Upper lobe of right lung (tissue), 1 donor: ENCODE data around the gene OPCML. TPM values are rescaled to one million over a fixed set of nuclear protein-coding genes. Genes with fewer than 3 reads are reported as not detected.

Source experiments
- ATAC-seq: fragments of 200-7000 bp; cut with Tn5 transposase; one replicate; pipeline ENCODE4 v1.9.1; 2020; ENCODE audit warnings: mild to moderate bottlenecking, moderate library complexity
- DNase-seq: peaks from one replicate; pipeline ENCODE4 v3.0.0-alpha.2; 2020
- H3K27ac ChIP-seq: fragments of 200-600 bp; one replicate; pipeline ENCODE4 v1.8.0; 2022
- H3K27me3 ChIP-seq: fragments of 200-600 bp; one replicate; pipeline ENCODE4 v1.8.0; 2022; ENCODE audit warnings: mild to moderate bottlenecking
- H3K36me3 ChIP-seq: fragments of 200-600 bp; one replicate; pipeline ENCODE4 v1.8.0; 2022
- H3K4me1 ChIP-seq: fragments of 200-600 bp; one replicate; pipeline ENCODE4 v1.8.0; 2022
- H3K4me3 ChIP-seq: fragments of 200-600 bp; one replicate; pipeline ENCODE4 v1.8.0; 2022; ENCODE audit warnings: mild to moderate bottlenecking
- H3K9me3 ChIP-seq: fragments of 200-600 bp; one replicate; pipeline ENCODE4 v1.8.0; 2022
- CTCF ChIP-seq: fragments of 200-600 bp; IDR thresholded peaks from one replicate; pipeline ENCODE4 v1.8.0; 2022; ENCODE audit warnings: antibody characterized with exemption
- intact Hi-C: fragments of 100-400 bp; cut with DNase I; formaldehyde crosslinking; loops from one replicate; pipeline ENCODE4 v1.11.0; 2022
- total RNA-seq: library from RNA; stranded (reverse); fragmentation: NEBNext Ultra II Directional; extraction: Animal tissue kit (Norgen Biotek cat#: 25700); gene quantifications from one replicate; pipeline ENCODE4 v1.2.1, GENCODE V29; 2021
- donor health status: DM: no; HTN: yes; CAD: no; lungs with severe emphysema.

The OPCML gene
- total RNA-seq, 1 donor from 2014 or later, result not detected

- Histone ChIP-seq H3K36me3 (no peaks in the 10 kb centered on the region), H3K4me3 (no peak overlapping the region), H3K27ac (no peak overlapping the region), H3K9me3 (no peaks in the 10 kb centered on the region), H3K4me1 (no peaks in the 10 kb centered on the region), H3K27me3 (no peaks in the 10 kb centered on the region)
- intact Hi-C loops, result no loop called here
- no peak for TF ChIP-seq CTCF
- DNase-seq, result no peak
- no peak for ATAC-seq
These were observed 13.5 kb downstream of the OPCML start for GRCh38 chr11:133518702-133519264.

DNA sequence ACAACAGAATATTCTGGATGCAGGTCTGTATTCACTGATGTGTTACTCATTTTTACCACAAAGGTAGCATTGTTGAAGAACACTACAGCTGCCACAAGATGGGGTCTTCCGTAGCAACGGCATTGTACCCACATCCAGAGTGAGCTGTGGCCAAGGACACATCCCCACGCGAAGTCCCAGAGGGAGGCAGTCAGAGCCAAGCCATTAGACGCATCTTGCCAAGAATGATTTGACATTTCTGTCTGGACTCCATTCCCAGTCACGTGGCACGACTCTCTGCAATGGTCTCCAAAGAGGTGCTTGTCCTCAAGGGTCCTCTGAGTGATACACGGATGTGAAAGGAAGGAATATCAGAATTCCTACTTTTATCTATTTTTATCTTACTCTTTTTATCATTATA, 15.5 kb downstream of the OPCML start:
- no peak for ATAC-seq
- Histone ChIP-seq H3K27ac (no peak overlapping the region), H3K36me3 (no peaks in the 10 kb centered on the region), H3K27me3 (no peaks in the 10 kb centered on the region), H3K4me1 (no peaks in the 10 kb centered on the region), H3K4me3 (no peak overlapping the region), H3K9me3 (no peaks in the 10 kb centered on the region)
- DNase-seq, result no peak
- intact Hi-C loops, result no loop called here
- TF ChIP-seq CTCF, result no peak

- no peaks in the 10 kb centered on the region for H3K4me1 ChIP-seq
- no peaks in the 10 kb centered on the region for H3K9me3 ChIP-seq
- intact Hi-C loops, result no loop called here
- no peak for ATAC-seq
- H3K27me3 ChIP-seq, result no peaks in the 10 kb centered on the region
- H3K36me3 ChIP-seq, result no peaks in the 10 kb centered on the region
- DNase-seq, result no peak
- H3K4me3 ChIP-seq, result no peak overlapping the region
- H3K27ac ChIP-seq, result no peak overlapping the region
- no peak for TF ChIP-seq CTCF
These were observed 17.2 kb downstream of the OPCML start for GRCh38 chr11:133515107-133515506.

- no peaks in the 10 kb centered on the region for H3K27me3 ChIP-seq
- no peaks in the 10 kb centered on the region for H3K36me3 ChIP-seq
- H3K9me3 ChIP-seq, result no peaks in the 10 kb centered on the region
- H3K4me3 ChIP-seq, result no peak overlapping the region
- DNase-seq (no peak), ATAC-seq (no peak)
- intact Hi-C loops, result no loop called here
- no peak overlapping the region for H3K27ac ChIP-seq
- no peak for TF ChIP-seq CTCF
- no peaks in the 10 kb centered on the region for H3K4me1 ChIP-seq
These were observed 22.2 kb downstream of the OPCML start for GRCh38 chr11:133509924-133510697.

GRCh38 chr11:133508468-133508867, 23.8 kb downstream of the OPCML start:
- no peak for ATAC-seq
- no peak for TF ChIP-seq CTCF

More at GRCh38 chr11:133508468-133508867, 23.8 kb downstream of the OPCML start:
- H3K27ac ChIP-seq, result no peak overlapping the region
- H3K36me3 ChIP-seq, result no peaks in the 10 kb centered on the region
- no peaks in the 10 kb centered on the region for H3K27me3 ChIP-seq
- no peak overlapping the region for H3K4me3 ChIP-seq
- intact Hi-C loops, result no loop called here
- no peaks in the 10 kb centered on the region for H3K4me1 ChIP-seq
- H3K9me3 ChIP-seq, result no peaks in the 10 kb centered on the region
- no peak for DNase-seq
